ENCODE measurements around the gene GNAS.
A peak's percentile ranks its signal among the peaks of the same experiment; 100 is the strongest.

GNAS gene

DNA sequence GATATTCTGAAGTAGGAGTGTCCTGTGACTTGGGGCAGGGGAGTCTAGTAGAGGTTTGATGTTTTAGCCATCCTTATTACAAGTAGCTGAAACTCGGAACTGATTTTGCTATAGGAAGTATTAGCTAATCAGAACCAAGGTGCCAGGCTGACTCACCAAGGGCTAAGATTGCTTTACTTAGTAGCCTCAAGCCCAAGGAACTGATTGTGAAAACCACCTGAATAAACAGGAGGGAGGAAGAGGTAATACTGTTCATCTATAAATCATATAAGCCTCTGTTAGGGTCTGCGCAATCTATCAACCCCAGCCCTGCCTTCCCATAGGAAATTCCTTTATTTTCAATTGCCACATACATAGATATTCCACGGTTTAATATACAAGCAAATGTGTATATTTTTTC lies 54.4 kb downstream of the GNAS start:
- no peak overlapping the region for H4K8ac ChIP-seq (ENCODE audit: low read length)
- H3K23ac ChIP-seq (ENCODE audit: low read length in 2 of 2) = no peak overlapping the region
- DNase-seq = peak; percentile 71
- no peak overlapping the region for H3K4me2 ChIP-seq (ENCODE audit: low read length, poor library complexity, severe bottlenecking)
- no peak overlapping the region for H4K91ac ChIP-seq (ENCODE audit: low read length)
- H2AFZ ChIP-seq (ENCODE audit: low read depth, low read length) = no peak overlapping the region
- no peak overlapping the region for H2BK120ac ChIP-seq (ENCODE audit: low read depth, low read length)
- peak overlapping the region; percentile 94 for H3K9ac ChIP-seq (ENCODE audit: low read length)
- H3K4ac ChIP-seq (ENCODE audit: low read depth in 1 of 2, low read length in 2 of 2) = no peak overlapping the region
- peaks cover 26% of the 10 kb centered on the region for H3K79me1 ChIP-seq (replicated peaks; ENCODE audit: low read length, poor library complexity, severe bottlenecking)
- H2BK12ac ChIP-seq (ENCODE audit: low read length in 2 of 2) = no peak overlapping the region
- H2AK5ac ChIP-seq (ENCODE audit: low read length, severe bottlenecking) = no peak overlapping the region
- H3K27ac ChIP-seq (ENCODE audit: low read length, poor library complexity, severe bottlenecking) = no peak overlapping the region
- no peak overlapping the region for H3K18ac ChIP-seq (ENCODE audit: low read depth in 1 of 2, low read length in 2 of 2)
- 92% methylated on average over 3 of the region's 3 CpGs for WGBS
- H3K4me1 ChIP-seq (ENCODE audit: control insufficient read depth, insufficient read depth, low read depth, low read length) = peaks cover 6% of the 10 kb centered on the region
- H3K36me3 ChIP-seq (ENCODE audit: control insufficient read depth in 1 of 2, insufficient read depth in 2 of 2, low read depth in 1 of 2, low read length in 2 of 2) = peaks cover 43 to 88% of the 10 kb centered on the region in 2 experiments
- no peak overlapping the region for H3K14ac ChIP-seq (ENCODE audit: low read length in 2 of 2)
- H3K4me3 ChIP-seq (ENCODE audit: insufficient read depth in 1 of 2, low read depth in 1 of 2, low read length in 2 of 2) = peak overlapping the region in 1 of 2 experiments; percentile 66
- no peak overlapping the region for H2BK15ac ChIP-seq (ENCODE audit: low read depth, poor library complexity, severe bottlenecking)
- no peaks in the 10 kb centered on the region for H3K9me3 ChIP-seq (ENCODE audit: control insufficient read depth, low read length)
- no peak overlapping the region for H2BK5ac ChIP-seq (ENCODE audit: low read depth, low read length, poor library complexity, severe bottlenecking)
- H3K27me3 ChIP-seq (ENCODE audit: control insufficient read depth in 1 of 2, insufficient read depth in 1 of 2, low read length in 2 of 2) = no peaks in the 10 kb centered on the region

- H3K14ac ChIP-seq (ENCODE audit: low read length in 2 of 2) = no peak overlapping the region
- H3K27ac ChIP-seq (ENCODE audit: low read length, poor library complexity, severe bottlenecking) = peak overlapping the region; percentile 51
- peak; percentile 99 for DNase-seq
- H3K79me1 ChIP-seq (replicated peaks; ENCODE audit: low read length, poor library complexity, severe bottlenecking) = peaks cover 26% of the 10 kb centered on the region
- no peaks in the 10 kb centered on the region for H3K9me3 ChIP-seq (ENCODE audit: control insufficient read depth, low read length)
- no peak overlapping the region for H3K4ac ChIP-seq (ENCODE audit: low read depth in 1 of 2, low read length in 2 of 2)
- no peak overlapping the region for H2AK5ac ChIP-seq (ENCODE audit: low read length, severe bottlenecking)
- peak overlapping the region; percentile 94 for H3K9ac ChIP-seq (ENCODE audit: low read length)
- H3K4me3 ChIP-seq (ENCODE audit: insufficient read depth in 1 of 2, low read depth in 1 of 2, low read length in 2 of 2) = peak overlapping the region in 1 of 2 experiments; percentile 66
- 55% methylated on average over 11 of the region's 13 CpGs for WGBS
- H3K4me1 ChIP-seq (ENCODE audit: control insufficient read depth, insufficient read depth, low read depth, low read length) = peaks cover 4% of the 10 kb centered on the region
- H3K23ac ChIP-seq (ENCODE audit: low read length in 2 of 2) = no peak overlapping the region
- no peak overlapping the region for H3K18ac ChIP-seq (ENCODE audit: low read depth in 1 of 2, low read length in 2 of 2)
- H2BK15ac ChIP-seq (ENCODE audit: low read depth, poor library complexity, severe bottlenecking) = no peak overlapping the region
- H3K36me3 ChIP-seq (ENCODE audit: control insufficient read depth in 1 of 2, insufficient read depth in 2 of 2, low read depth in 1 of 2, low read length in 2 of 2) = peaks cover 43 to 89% of the 10 kb centered on the region in 2 experiments
- H3K4me2 ChIP-seq (ENCODE audit: low read length, poor library complexity, severe bottlenecking) = peak overlapping the region; percentile 23
- no peak overlapping the region for H4K91ac ChIP-seq (ENCODE audit: low read length)
- H3K27me3 ChIP-seq (ENCODE audit: control insufficient read depth in 1 of 2, insufficient read depth in 1 of 2, low read length in 2 of 2) = no peaks in the 10 kb centered on the region
- no peak overlapping the region for H2BK5ac ChIP-seq (ENCODE audit: low read depth, low read length, poor library complexity, severe bottlenecking)
- no peak overlapping the region for H2BK120ac ChIP-seq (ENCODE audit: low read depth, low read length)
- no peak overlapping the region for H2BK12ac ChIP-seq (ENCODE audit: low read length in 2 of 2)
- no peak overlapping the region for H4K8ac ChIP-seq (ENCODE audit: low read length)
- H2AFZ ChIP-seq (ENCODE audit: low read depth, low read length) = no peak overlapping the region
Measured at GRCh38 chr20:58907320-58908137, 55.0 kb downstream of the GNAS start.

DNA sequence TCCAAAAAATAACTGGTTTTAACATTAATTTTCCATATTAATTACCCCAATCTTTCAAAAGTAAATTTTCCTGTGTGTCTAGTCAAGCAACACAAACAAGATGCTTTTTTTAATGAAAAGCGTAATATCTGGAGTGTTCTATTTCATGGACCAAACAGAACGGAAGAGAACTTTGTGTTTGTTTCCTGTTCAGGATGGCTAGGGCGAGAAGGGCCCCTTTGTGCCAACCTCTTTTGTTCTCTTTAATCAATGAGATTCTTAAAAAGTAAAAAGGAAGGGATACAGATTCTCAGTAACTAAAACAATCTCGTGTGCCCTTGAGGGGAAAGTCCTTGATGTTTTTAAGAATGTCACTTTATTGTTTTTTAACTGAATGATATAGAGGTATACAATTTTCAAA lies 55.7 kb downstream of the GNAS start:
- Histone ChIP-seq H3K9ac (ENCODE audit: low read length) (peak overlapping the region; percentile 94), H2AK5ac (ENCODE audit: low read length, severe bottlenecking) (no peak overlapping the region), H2BK15ac (ENCODE audit: low read depth, poor library complexity, severe bottlenecking) (no peak overlapping the region), H3K27ac (ENCODE audit: low read length, poor library complexity, severe bottlenecking) (no peak overlapping the region), H3K9me3 (ENCODE audit: control insufficient read depth, low read length) (no peaks in the 10 kb centered on the region), H3K23ac (ENCODE audit: low read length in 2 of 2) (no peak overlapping the region), H4K8ac (ENCODE audit: low read length) (no peak overlapping the region), H2BK5ac (ENCODE audit: low read depth, low read length, poor library complexity, severe bottlenecking) (no peak overlapping the region), H2AFZ (ENCODE audit: low read depth, low read length) (no peak overlapping the region), H3K4ac (ENCODE audit: low read depth in 1 of 2, low read length in 2 of 2) (no peak overlapping the region), H3K27me3 (ENCODE audit: control insufficient read depth in 1 of 2, insufficient read depth in 1 of 2, low read length in 2 of 2) (no peaks in the 10 kb centered on the region), H3K4me3 (ENCODE audit: insufficient read depth in 1 of 2, low read depth in 1 of 2, low read length in 2 of 2) (peak overlapping the region in 1 of 2 experiments; percentile 50), H3K14ac (ENCODE audit: low read length in 2 of 2) (no peak overlapping the region), H3K36me3 (ENCODE audit: control insufficient read depth in 1 of 2, insufficient read depth in 2 of 2, low read depth in 1 of 2, low read length in 2 of 2) (peaks cover 48 to 89% of the 10 kb centered on the region in 2 experiments), H3K18ac (ENCODE audit: low read depth in 1 of 2, low read length in 2 of 2) (no peak overlapping the region), H2BK12ac (ENCODE audit: low read length in 2 of 2) (no peak overlapping the region), H3K4me1 (ENCODE audit: control insufficient read depth, insufficient read depth, low read depth, low read length) (peaks cover 4% of the 10 kb centered on the region), H2BK120ac (ENCODE audit: low read depth, low read length) (no peak overlapping the region), H4K91ac (ENCODE audit: low read length) (no peak overlapping the region), H3K79me1 (replicated peaks; ENCODE audit: low read length, poor library complexity, severe bottlenecking) (peaks cover 26% of the 10 kb centered on the region), H3K4me2 (ENCODE audit: low read length, poor library complexity, severe bottlenecking) (no peak overlapping the region)
- WGBS = 90% methylated on average over 3 of the region's 4 CpGs
- no peak for DNase-seq

GRCh38 chr20:58908941-58909340 lies 56.4 kb downstream of the GNAS start:
- 97% methylated on average over 9 of the region's 9 CpGs for WGBS
- H2BK15ac ChIP-seq (ENCODE audit: low read depth, poor library complexity, severe bottlenecking) = no peak overlapping the region
- H3K27me3 ChIP-seq (ENCODE audit: control insufficient read depth in 1 of 2, insufficient read depth in 1 of 2, low read length in 2 of 2) = no peaks in the 10 kb centered on the region
- no peak overlapping the region for H2AFZ ChIP-seq (ENCODE audit: low read depth, low read length)
- H2AK5ac ChIP-seq (ENCODE audit: low read length, severe bottlenecking) = no peak overlapping the region
- H3K4me1 ChIP-seq (ENCODE audit: control insufficient read depth, insufficient read depth, low read depth, low read length) = peaks cover 4% of the 10 kb centered on the region
- H3K36me3 ChIP-seq (ENCODE audit: control insufficient read depth in 1 of 2, insufficient read depth in 2 of 2, low read depth in 1 of 2, low read length in 2 of 2) = peaks cover 43 to 82% of the 10 kb centered on the region in 2 experiments
- H3K4me2 ChIP-seq (ENCODE audit: low read length, poor library complexity, severe bottlenecking) = no peak overlapping the region
- no peak overlapping the region for H3K23ac ChIP-seq (ENCODE audit: low read length in 2 of 2)
- DNase-seq = no peak
- H3K18ac ChIP-seq (ENCODE audit: low read depth in 1 of 2, low read length in 2 of 2) = no peak overlapping the region
- H4K91ac ChIP-seq (ENCODE audit: low read length) = peak overlapping the region; percentile 32
- H3K9ac ChIP-seq (ENCODE audit: low read length) = peak overlapping the region; percentile 94
- H3K4ac ChIP-seq (ENCODE audit: low read depth in 1 of 2, low read length in 2 of 2) = no peak overlapping the region
- H3K79me1 ChIP-seq (replicated peaks; ENCODE audit: low read length, poor library complexity, severe bottlenecking) = peaks cover 26% of the 10 kb centered on the region
- no peaks in the 10 kb centered on the region for H3K9me3 ChIP-seq (ENCODE audit: control insufficient read depth, low read length)
- H3K4me3 ChIP-seq (ENCODE audit: insufficient read depth in 1 of 2, low read depth in 1 of 2, low read length in 2 of 2) = no peak overlapping the region
- H2BK120ac ChIP-seq (ENCODE audit: low read depth, low read length) = no peak overlapping the region
- H2BK12ac ChIP-seq (ENCODE audit: low read length in 2 of 2) = no peak overlapping the region
- no peak overlapping the region for H4K8ac ChIP-seq (ENCODE audit: low read length)
- no peak overlapping the region for H3K14ac ChIP-seq (ENCODE audit: low read length in 2 of 2)
- H2BK5ac ChIP-seq (ENCODE audit: low read depth, low read length, poor library complexity, severe bottlenecking) = no peak overlapping the region
- H3K27ac ChIP-seq (ENCODE audit: low read length, poor library complexity, severe bottlenecking) = no peak overlapping the region
